Measurements from ENCODE around the gene STK32C.

- TF ChIP-seq CTCF (conservative IDR thresholded peaks at IDR 0.05; ENCODE audit: low read depth, low read length) (no peak), EZH2 (IDR thresholded peaks at IDR 0.05; ENCODE audit: borderline replicate concordance, low read depth, low read length, poor library complexity, severe bottlenecking) (no peak)
These were observed 3.1 kb upstream of the STK32C start for GRCh38 chr10:132310701-132311337.

All from A673 (cell line).